Measurements from ENCODE around the gene TSEN54. TPM values are rescaled to one million over a fixed set of nuclear protein-coding genes. Genes with fewer than 3 reads are reported as not detected.

The TSEN54 gene
- total RNA-seq, 1 experiment from 2014 or later, result 44.5 TPM

- DNase-seq, result no peak
- H3K4me1 Mint-ChIP-seq, result peaks cover 17 to 26% of the 10 kb centered on the region in 2 experiments
- H3K4me3 Mint-ChIP-seq, result peak overlapping the region; percentile 39 to 85; a peak in 3 of 5 replicates
- Histone ChIP-seq H3T11ph (ENCODE audit: low read length) (no peak overlapping the region), H3K4me1 (ENCODE audit: insufficient read depth, low read length) (no peaks in the 10 kb centered on the region; the same call in 1 of the 2 replicates), H2BK120ac (ENCODE audit: low read depth, low read length, poor library complexity, severe bottlenecking) (no peak overlapping the region), H3K23ac (ENCODE audit: insufficient read length, low read depth, low read length) (no peak overlapping the region), H4K8ac (replicated peaks; ENCODE audit: insufficient read length, low read depth, low read length) (no peak overlapping the region), H2AFZ (ENCODE audit: low read length) (no peak overlapping the region), H4K91ac (ENCODE audit: insufficient read length, low read depth, low read length) (no peak overlapping the region), H2BK20ac (ENCODE audit: low read depth, low read length, poor library complexity, severe bottlenecking) (no peak overlapping the region), H3K79me2 (ENCODE audit: insufficient read depth, low read length) (no peaks in the 10 kb centered on the region; the same call in 1 of the 2 replicates), H3K9me3 (ENCODE audit: control insufficient read depth, low read depth, low read length) (no peaks in the 10 kb centered on the region), H3K23me2 (ENCODE audit: insufficient read length, low read depth, low read length, poor library complexity, severe bottlenecking) (peaks cover 8% of the 10 kb centered on the region), H3K27me3 (ENCODE audit: insufficient read depth, low read length) (no peaks in the 10 kb centered on the region), H3K4me2 (ENCODE audit: insufficient read depth, insufficient read length, low read length) (no peak overlapping the region), H4K20me1 (ENCODE audit: control insufficient read depth, insufficient read depth, insufficient read length) (no peaks in the 10 kb centered on the region), H2BK15ac (ENCODE audit: low read depth, low read length) (no peak overlapping the region), H3K27ac (ENCODE audit: insufficient read length, low read depth, low read length) (no peak overlapping the region), H3K9ac (ENCODE audit: extremely low read depth, insufficient read length, low read length) (no peak overlapping the region), H2AK5ac (ENCODE audit: insufficient read length, low read length) (no peak overlapping the region), H3K79me1 (ENCODE audit: insufficient read depth, low read depth, low read length, poor library complexity, severe bottlenecking) (no peaks in the 10 kb centered on the region), H3K56ac (ENCODE audit: insufficient read length, low read depth, low read length) (no peak overlapping the region), H2BK12ac (ENCODE audit: insufficient read length, low read depth, low read length) (no peak overlapping the region), H3K4ac (ENCODE audit: low read depth, low read length) (no peak overlapping the region), H3K14ac (ENCODE audit: insufficient read depth, low read length) (no peak overlapping the region), H3K18ac (ENCODE audit: insufficient read length, low read depth, low read length) (no peak overlapping the region), H4K5ac (ENCODE audit: insufficient read length, low read depth, low read length) (no peak overlapping the region), H2BK5ac (ENCODE audit: insufficient read length, low read length) (no peak overlapping the region)
- no peak for TF ChIP-seq CTCF (conservative IDR thresholded peaks at IDR 0.05)
- WGBS (ENCODE audit: extremely low coverage, insufficient read length, low lambda C conversion rate), result no CpG with 5 or more reads among the region's 3 CpGs
- H3K9me3 Mint-ChIP-seq, result no peaks in the 10 kb centered on the region
- peaks cover 15 to 55% (median 48%) of the 10 kb centered on the region in 3 experiments; a peak in 6 of 7 replicates for H3K36me3 Mint-ChIP-seq (ENCODE audit: insufficient read depth in 1 of 3, low read depth in 3 of 3)
- no peaks in the 10 kb centered on the region; the same call in 1 of the 2 replicates for H3K27me3 Mint-ChIP-seq (ENCODE audit: low read depth)
- H3K27ac Mint-ChIP-seq, result no peak overlapping the region
Measured at GRCh38 chr17:75518201-75518600, 1.9 kb downstream of the TSEN54 start.

Measured in H9 (cell line).